GM10266 (cell line): ENCODE data around the gene RGPD3.

Source experiments
- DNase-seq: peaks from one replicate; pipeline ENCODE4 v3.0.0; 2012; ENCODE audit errors: extremely low spot score
- CTCF ChIP-seq: IDR thresholded peaks from 2 replicates; pipeline ENCODE4 v1.5.1; 2012; ENCODE audit warnings: mild to moderate bottlenecking, low read depth; ENCODE audit not compliant: control insufficient read depth, insufficient read depth; ENCODE audit errors: missing control alignments

RGPD3 gene

GRCh38 chr2:106353676-106354075 lies 114.5 kb downstream of the RGPD3 start:
- no peak for DNase-seq

GRCh38 chr2:106350980-106351379 lies 117.2 kb downstream of the RGPD3 start:
- no peak for TF ChIP-seq CTCF
- no peak for DNase-seq

More at GRCh38 chr2:106353676-106354075, 114.5 kb downstream of the RGPD3 start:
- TF ChIP-seq CTCF, result no peak

GRCh38 chr2:106344302-106344701 lies 123.9 kb downstream of the RGPD3 start:
- no peak for TF ChIP-seq CTCF
- DNase-seq, result no peak

GRCh38 chr2:106343274-106343673 lies 124.9 kb downstream of the RGPD3 start:
- no peak for TF ChIP-seq CTCF

GRCh38 chr2:106342831-106343251 lies 125.4 kb downstream of the RGPD3 start:
- TF ChIP-seq CTCF, result no peak

More at GRCh38 chr2:106343274-106343673, 124.9 kb downstream of the RGPD3 start:
- no peak for DNase-seq

GRCh38 chr2:106341666-106342065 lies 126.5 kb downstream of the RGPD3 start:
- no peak for DNase-seq
- no peak for TF ChIP-seq CTCF

More at GRCh38 chr2:106342831-106343251, 125.4 kb downstream of the RGPD3 start:
- DNase-seq, result no peak
